Right atrium auricular region (tissue), 2 donors: Measurements from ENCODE around the gene SPTBN1. TPM values are rescaled to one million over a fixed set of nuclear protein-coding genes. Genes with fewer than 3 reads are reported as not detected.

Experiments used
- DNase-seq: peaks from one replicate; pipeline ENCODE4 v3.0.0-alpha.2; 2019; ENCODE audit warnings: low spot score
- H3K27ac ChIP-seq, 2 donors: fragments of 200-600 bp; sonication (generic); 1 replicate in 1 of 2; 2 replicates in 1 of 2; pipeline ENCODE4 v1.5.1; 2016 to 2019
- H3K27me3 ChIP-seq, 2 donors: fragments of 200-600 bp; sonication (generic); one replicate each; pipeline versions ENCODE4 v1.5.1 to v1.6.0; 2017 to 2019
- H3K36me3 ChIP-seq: fragments of 200-600 bp; sonication (generic); one replicate; pipeline ENCODE4 v1.5.1; 2016
- H3K4me1 ChIP-seq, 2 donors: fragments of 200-600 bp; sonication (generic); one replicate each; pipeline versions ENCODE4 v1.5.1 to v1.6.0; 2017 to 2019
- H3K4me3 ChIP-seq, 2 donors: fragments of 200-600 bp; sonication (generic); 1 replicate in 1 of 2; 2 replicates in 1 of 2; pipeline ENCODE4 v1.5.1; 2017 to 2019; ENCODE audit warnings: mild to moderate bottlenecking in 1 of 2, moderate library complexity in 1 of 2
- H3K9me3 ChIP-seq, 2 donors: fragments of 200-600 bp; sonication (generic); one replicate each; pipeline ENCODE4 v1.5.1; 2019
- CTCF ChIP-seq, 2 donors: fragments of 200-600 bp; sonication (generic); IDR thresholded peaks; one replicate each; pipeline ENCODE4 v1.5.1; 2019; ENCODE audit warnings: antibody characterized with exemption in 2 of 2
- total RNA-seq, 2 donors: library from RNA; depleted of rRNA; stranded (reverse); fragments of >200 nt; gene quantifications; one replicate each; pipeline ENCODE4 v1.1.0, GENCODE V29; 2016

SPTBN1 gene
- total RNA-seq, 2 donors from 2014 or later, result 265 to 382 TPM

GRCh38 chr2:54685263-54685775, 229.2 kb downstream of the SPTBN1 start:
- no peaks in the 10 kb centered on the region for H3K9me3 ChIP-seq
- H3K4me3 ChIP-seq, result no peak overlapping the region
- no peak for DNase-seq
- H3K27ac ChIP-seq, result no peak overlapping the region
- no peaks in the 10 kb centered on the region for H3K36me3 ChIP-seq
- TF ChIP-seq CTCF (IDR thresholded peaks at IDR 0.05), result no peak
- no peaks in the 10 kb centered on the region for H3K27me3 ChIP-seq
- peaks cover 0 to 6% of the 10 kb centered on the region in 2 donors for H3K4me1 ChIP-seq

DNA sequence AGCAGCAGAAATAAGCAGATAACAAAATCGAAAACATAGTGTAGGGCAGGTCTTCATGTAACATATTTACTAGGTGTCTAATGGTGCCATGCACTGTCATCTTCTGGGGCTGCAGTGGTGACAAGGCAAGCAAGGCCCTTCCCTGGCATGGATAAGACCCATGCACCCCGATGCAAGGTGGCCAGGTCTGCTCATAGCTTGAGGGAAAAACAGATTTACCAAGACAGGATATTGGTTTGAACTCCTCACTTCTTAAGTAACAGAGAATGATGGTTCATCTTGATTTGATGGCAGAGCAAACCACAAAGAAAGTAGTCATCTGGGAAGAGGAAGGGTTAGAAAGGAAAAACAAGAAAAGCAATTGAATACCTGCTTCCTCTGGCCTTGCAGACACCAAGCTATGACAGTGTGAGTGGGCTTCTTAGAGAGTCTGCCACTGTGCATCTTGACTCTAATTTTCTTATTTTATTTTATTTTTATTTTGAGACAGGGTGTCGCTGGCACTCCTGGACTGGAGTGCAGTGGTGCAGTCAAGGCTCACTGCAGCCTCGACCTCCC, 231.5 kb downstream of the SPTBN1 start:
- Histone ChIP-seq H3K27ac (no peak overlapping the region), H3K27me3 (no peaks in the 10 kb centered on the region), H3K4me3 (no peak overlapping the region), H3K9me3 (no peaks in the 10 kb centered on the region), H3K4me1 (no peaks in the 10 kb centered on the region), H3K36me3 (no peaks in the 10 kb centered on the region)
- no peak for TF ChIP-seq CTCF (IDR thresholded peaks at IDR 0.05)
- DNase-seq, result no peak

GRCh38 chr2:54691445-54692135, 235.5 kb downstream of the SPTBN1 start:
- Histone ChIP-seq H3K4me3 (no peak overlapping the region), H3K27ac (no peak overlapping the region), H3K9me3 (no peaks in the 10 kb centered on the region), H3K4me1 (no peaks in the 10 kb centered on the region), H3K27me3 (no peaks in the 10 kb centered on the region), H3K36me3 (no peaks in the 10 kb centered on the region)
- TF ChIP-seq CTCF (IDR thresholded peaks at IDR 0.05), result no peak
- DNase-seq, result no peak

DNA sequence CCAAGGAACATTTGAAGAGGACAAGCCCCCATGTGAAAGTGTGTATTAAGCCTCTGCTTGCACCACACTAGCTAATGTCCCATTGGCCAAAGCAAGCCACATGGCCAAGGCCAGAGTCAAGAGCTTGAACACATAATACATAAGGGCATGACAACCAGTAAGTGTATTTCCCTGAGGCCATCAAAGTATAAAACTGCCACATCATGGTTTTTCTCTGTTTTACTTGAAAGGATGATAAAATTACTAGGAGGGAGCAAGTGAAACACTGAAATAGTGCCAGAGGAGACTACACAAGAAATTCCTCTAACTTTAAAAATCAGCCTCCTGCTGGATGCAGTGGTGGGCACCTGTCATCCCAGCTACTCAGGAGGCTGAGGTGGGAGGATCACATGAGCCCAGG, 236.4 kb downstream of the SPTBN1 start:
- Histone ChIP-seq H3K9me3 (no peaks in the 10 kb centered on the region), H3K27me3 (no peaks in the 10 kb centered on the region), H3K4me1 (no peaks in the 10 kb centered on the region), H3K36me3 (no peaks in the 10 kb centered on the region), H3K4me3 (no peak overlapping the region), H3K27ac (no peak overlapping the region)
- no peak for DNase-seq
- TF ChIP-seq CTCF (IDR thresholded peaks at IDR 0.05), result no peak

GRCh38 chr2:54695378-54695777, 239.3 kb downstream of the SPTBN1 start:
- TF ChIP-seq CTCF (IDR thresholded peaks at IDR 0.05), result no peak
- no peaks in the 10 kb centered on the region for H3K9me3 ChIP-seq
- H3K4me3 ChIP-seq, result no peak overlapping the region
- DNase-seq, result no peak
- no peaks in the 10 kb centered on the region for H3K4me1 ChIP-seq
- H3K27me3 ChIP-seq, result no peaks in the 10 kb centered on the region
- no peak overlapping the region for H3K27ac ChIP-seq
- H3K36me3 ChIP-seq, result no peaks in the 10 kb centered on the region
